ENCODE results near the gene FAF1. TPM values are rescaled to one million over a fixed set of nuclear protein-coding genes. Genes with fewer than 3 reads are reported as not detected.

Gene FAF1
- total and polyA plus RNA-seq, 2 donors (not counting 1 experiment from before 2014, with no cell fraction given), result 39.6 to 40.0 TPM

- no peaks in the 10 kb centered on the region for H4K20me1 ChIP-seq (ENCODE audit: control insufficient read depth, extremely low read depth, insufficient read depth, low read length)
- no peak overlapping the region for H2AFZ ChIP-seq (ENCODE audit: low read length)
- no peaks in the 10 kb centered on the region for H3K27me3 ChIP-seq (ENCODE audit: control insufficient read depth, insufficient read depth, low read length)
- H3K4me3 ChIP-seq (replicated peaks in 1 of 4; ENCODE audit: control extremely low read depth in 1 of 4, insufficient read depth in 1 of 4, low read depth in 3 of 4, low read length in 4 of 4), result no peak overlapping the region
- H3K4me1 ChIP-seq (ENCODE audit: control insufficient read depth, extremely low read depth, insufficient read depth, low read length), result no peaks in the 10 kb centered on the region
- no peak overlapping the region for H3K27ac ChIP-seq (ENCODE audit: insufficient read depth, low read length)
- DNase-seq (ENCODE audit: low read depth in 2 of 2), result peak in 1 of 2 donors; percentile 6
- no peaks in the 10 kb centered on the region for H3K36me3 ChIP-seq (ENCODE audit: control insufficient read depth, insufficient read depth, low read length)
- no peak for TF ChIP-seq CTCF (conservative IDR thresholded peaks at IDR 0.05 in 1 of 2, IDR thresholded peaks at IDR 0.05 in 1 of 2; ENCODE audit: low read depth in 1 of 2, low read length in 2 of 2)
- no peak for TF ChIP-seq EZH2 (IDR thresholded peaks at IDR 0.05; ENCODE audit: low read length, missing control alignments)
- H3K4me2 ChIP-seq (ENCODE audit: extremely low read depth, insufficient read depth, low read length), result no peak overlapping the region
- no peak overlapping the region for H3K9ac ChIP-seq (ENCODE audit: insufficient read depth, low read length)
- H3K9me3 ChIP-seq (ENCODE audit: control insufficient read depth, insufficient read depth, low read depth, low read length), result no peaks in the 10 kb centered on the region
- no peaks in the 10 kb centered on the region for H3K79me2 ChIP-seq (ENCODE audit: control insufficient read depth, insufficient read depth, low read length)
Measured at GRCh38 chr1:50488876-50489275, 471.2 kb downstream of the FAF1 start.

- Histone ChIP-seq H3K9ac (ENCODE audit: insufficient read depth, low read length) (no peak overlapping the region), H2AFZ (ENCODE audit: low read length) (no peak overlapping the region), H3K4me3 (replicated peaks in 1 of 4; ENCODE audit: control extremely low read depth in 1 of 4, insufficient read depth in 1 of 4, low read depth in 3 of 4, low read length in 4 of 4) (no peak overlapping the region), H3K36me3 (ENCODE audit: control insufficient read depth, insufficient read depth, low read length) (no peaks in the 10 kb centered on the region), H3K27ac (ENCODE audit: insufficient read depth, low read length) (no peak overlapping the region), H3K4me1 (ENCODE audit: control insufficient read depth, extremely low read depth, insufficient read depth, low read length) (no peaks in the 10 kb centered on the region), H3K4me2 (ENCODE audit: extremely low read depth, insufficient read depth, low read length) (no peak overlapping the region), H3K9me3 (ENCODE audit: control insufficient read depth, insufficient read depth, low read depth, low read length) (no peaks in the 10 kb centered on the region), H3K79me2 (ENCODE audit: control insufficient read depth, insufficient read depth, low read length) (no peaks in the 10 kb centered on the region), H3K27me3 (ENCODE audit: control insufficient read depth, insufficient read depth, low read length) (no peaks in the 10 kb centered on the region), H4K20me1 (ENCODE audit: control insufficient read depth, extremely low read depth, insufficient read depth, low read length) (no peaks in the 10 kb centered on the region)
- no peak for TF ChIP-seq EZH2 (IDR thresholded peaks at IDR 0.05; ENCODE audit: low read length, missing control alignments)
- no peak for TF ChIP-seq CTCF (conservative IDR thresholded peaks at IDR 0.05 in 1 of 2, IDR thresholded peaks at IDR 0.05 in 1 of 2; ENCODE audit: low read depth in 1 of 2, low read length in 2 of 2)
- DNase-seq (ENCODE audit: low read depth in 2 of 2), result peak; percentile 8 to 15
Measured at GRCh38 chr1:50488356-50488755, 471.7 kb downstream of the FAF1 start.

GRCh38 chr1:50487725-50488124, 472.3 kb downstream of the FAF1 start:
- no peak overlapping the region for H3K4me2 ChIP-seq (ENCODE audit: extremely low read depth, insufficient read depth, low read length)
- H4K20me1 ChIP-seq (ENCODE audit: control insufficient read depth, extremely low read depth, insufficient read depth, low read length), result no peaks in the 10 kb centered on the region
- H3K4me1 ChIP-seq (ENCODE audit: control insufficient read depth, extremely low read depth, insufficient read depth, low read length), result no peaks in the 10 kb centered on the region
- H3K79me2 ChIP-seq (ENCODE audit: control insufficient read depth, insufficient read depth, low read length), result no peaks in the 10 kb centered on the region
- H3K27ac ChIP-seq (ENCODE audit: insufficient read depth, low read length), result no peak overlapping the region
- H3K27me3 ChIP-seq (ENCODE audit: control insufficient read depth, insufficient read depth, low read length), result no peaks in the 10 kb centered on the region
- H3K4me3 ChIP-seq (replicated peaks in 1 of 4; ENCODE audit: control extremely low read depth in 1 of 4, insufficient read depth in 1 of 4, low read depth in 3 of 4, low read length in 4 of 4), result no peak overlapping the region
- TF ChIP-seq CTCF (conservative IDR thresholded peaks at IDR 0.05 in 1 of 2, IDR thresholded peaks at IDR 0.05 in 1 of 2; ENCODE audit: low read depth in 1 of 2, low read length in 2 of 2) (no peak), EZH2 (IDR thresholded peaks at IDR 0.05; ENCODE audit: low read length, missing control alignments) (no peak)
- no peak overlapping the region for H2AFZ ChIP-seq (ENCODE audit: low read length)
- no peak for DNase-seq (ENCODE audit: low read depth in 2 of 2)
- no peaks in the 10 kb centered on the region for H3K36me3 ChIP-seq (ENCODE audit: control insufficient read depth, insufficient read depth, low read length)
- no peak overlapping the region for H3K9ac ChIP-seq (ENCODE audit: insufficient read depth, low read length)
- H3K9me3 ChIP-seq (ENCODE audit: control insufficient read depth, insufficient read depth, low read depth, low read length), result no peaks in the 10 kb centered on the region
